SK-N-SH treated with all-trans-retinoic acid at 6 μM for 48 hours (cell line): ENCODE results near the gene IRF7.

Experiments used
- ATAC-seq: fragments of 200-7000 bp; cut with Tn5 transposase; 3 replicates; pipeline ENCODE4 v1.9.1; 2020; ENCODE audit warnings: mild to moderate bottlenecking, moderate library complexity
- ESRRG ChIP-seq: fragments of 250-450 bp; sonication (Bioruptor Pico); IDR thresholded peaks from 2 replicates; pipeline ENCODE4 v1.6.1; 2021; ENCODE audit warnings: mild to moderate bottlenecking
- GLIS3 ChIP-seq: fragments of 250-450 bp; sonication (Bioruptor Pico); IDR thresholded peaks from 2 replicates; pipeline ENCODE4 v1.5.0; 2020; ENCODE audit warnings: mild to moderate bottlenecking, moderate library complexity
- ISL1 ChIP-seq: fragments of 250-450 bp; sonication (Bioruptor Pico); IDR thresholded peaks from 2 replicates; pipeline ENCODE4 v2.1.2; 2022; ENCODE audit warnings: mild to moderate bottlenecking, moderate library complexity
- SNAI2 ChIP-seq: fragments of 250-450 bp; sonication (Bioruptor Pico); IDR thresholded peaks from 2 replicates; pipeline ENCODE4 v1.5.0; 2020; ENCODE audit warnings: mild to moderate bottlenecking, moderate library complexity
- TCF4 ChIP-seq: fragments of 250-450 bp; sonication (Bioruptor Pico); IDR thresholded peaks from 2 replicates; pipeline ENCODE4 v1.8.0; 2021; ENCODE audit warnings: mild to moderate bottlenecking, moderate library complexity, borderline replicate concordance
- TOX ChIP-seq: fragments of 250-450 bp; sonication (Bioruptor Pico); IDR thresholded peaks from 2 replicates; pipeline ENCODE4 v1.8.0; 2021; ENCODE audit warnings: mild to moderate bottlenecking, moderate library complexity, borderline replicate concordance
- ZFP3 ChIP-seq: fragments of 250-450 bp; sonication (Bioruptor Pico); IDR thresholded peaks from 2 replicates; pipeline ENCODE4 v1.5.0; 2020; ENCODE audit warnings: mild to moderate bottlenecking, moderate library complexity
- ZFP30 ChIP-seq: fragments of 450-650 bp; formaldehyde crosslinking; IDR thresholded peaks from 2 replicates; pipeline ENCODE4 v1.5.0; 2022; ENCODE audit warnings: mild to moderate bottlenecking, moderate library complexity
- ZNF565 ChIP-seq: fragments of 450-650 bp; formaldehyde crosslinking; conservative IDR thresholded peaks from 2 replicates; pipeline ENCODE4 v1.5.0; 2020; ENCODE audit warnings: low read depth, mild to moderate bottlenecking, moderate library complexity
- ZNF8 ChIP-seq: fragments of 450-650 bp; formaldehyde crosslinking; IDR thresholded peaks from 2 replicates; pipeline ENCODE4 v1.5.0; 2020; ENCODE audit warnings: mild to moderate bottlenecking, moderate library complexity
- TF ChIP-seq, protein P1 (sequence below): fragments of 250-450 bp; sonication (Bioruptor Pico); IDR thresholded peaks from 2 replicates; pipeline ENCODE4 v1.5.1; 2020; ENCODE audit warnings: low read depth, mild to moderate bottlenecking, moderate library complexity
- TF ChIP-seq, protein P2 (sequence below): fragments of 250-450 bp; sonication (Bioruptor Pico); IDR thresholded peaks from 2 replicates; pipeline ENCODE4 v1.5.0; 2020; ENCODE audit warnings: mild to moderate bottlenecking, moderate library complexity
- TF ChIP-seq, protein P3 (sequence below): fragments of 250-450 bp; sonication (Bioruptor Pico); IDR thresholded peaks from 2 replicates; pipeline ENCODE4 v1.8.0; 2021; ENCODE audit warnings: low read depth, mild to moderate bottlenecking, moderate library complexity, borderline replicate concordance
- TF ChIP-seq, protein P4 (sequence below): fragments of 250-450 bp; sonication (Bioruptor Pico); IDR thresholded peaks from 2 replicates; pipeline ENCODE4 v1.8.0; 2020; ENCODE audit warnings: mild to moderate bottlenecking, moderate library complexity, borderline replicate concordance
- TF ChIP-seq, protein P5 (sequence below): fragments of 250-450 bp; sonication (Bioruptor Pico); IDR thresholded peaks from 2 replicates; pipeline ENCODE4 v1.5.1; 2021; ENCODE audit warnings: mild to moderate bottlenecking, moderate library complexity

Gene IRF7

DNA sequence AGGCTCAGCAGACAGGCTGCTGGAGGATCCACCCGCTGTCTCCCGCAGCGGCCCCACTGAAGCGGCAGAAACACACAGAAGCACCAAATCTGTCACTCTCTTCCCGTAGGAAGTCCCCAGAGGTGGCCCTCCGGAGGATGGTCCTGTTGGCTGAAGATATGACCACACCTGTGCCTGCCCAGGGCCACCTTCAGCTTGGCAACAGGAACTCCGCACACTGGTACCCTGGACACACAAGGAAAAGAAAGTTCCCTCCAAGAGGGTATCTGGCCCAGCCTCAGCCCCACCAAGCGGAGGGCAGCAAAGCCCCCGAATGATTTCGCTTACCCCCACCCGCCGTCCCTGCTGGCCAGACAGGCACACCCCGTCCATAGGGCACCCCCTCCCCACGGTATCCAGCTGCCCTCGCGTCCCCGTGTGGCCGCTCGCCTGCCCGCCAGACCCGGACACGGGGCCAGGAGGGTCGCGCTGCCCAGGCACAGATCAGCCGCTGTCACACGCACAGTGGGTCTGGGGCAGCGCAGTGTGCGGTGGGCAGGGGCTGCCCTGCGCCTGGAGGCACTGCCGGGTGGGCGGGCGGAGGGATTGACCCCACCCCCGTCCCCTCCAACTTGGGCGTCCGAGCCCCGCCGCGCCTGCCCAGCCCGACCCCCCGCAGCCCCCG is 48.0 kb downstream of the IRF7 start:
- TF ChIP-seq ESRRG (CRISPR knock-in tag), result no peak
- TF ChIP-seq ZNF565, result no peak
- TF ChIP-seq ZNF8 (CRISPR knock-in tag), result no peak
- TF ChIP-seq, protein P1, sequence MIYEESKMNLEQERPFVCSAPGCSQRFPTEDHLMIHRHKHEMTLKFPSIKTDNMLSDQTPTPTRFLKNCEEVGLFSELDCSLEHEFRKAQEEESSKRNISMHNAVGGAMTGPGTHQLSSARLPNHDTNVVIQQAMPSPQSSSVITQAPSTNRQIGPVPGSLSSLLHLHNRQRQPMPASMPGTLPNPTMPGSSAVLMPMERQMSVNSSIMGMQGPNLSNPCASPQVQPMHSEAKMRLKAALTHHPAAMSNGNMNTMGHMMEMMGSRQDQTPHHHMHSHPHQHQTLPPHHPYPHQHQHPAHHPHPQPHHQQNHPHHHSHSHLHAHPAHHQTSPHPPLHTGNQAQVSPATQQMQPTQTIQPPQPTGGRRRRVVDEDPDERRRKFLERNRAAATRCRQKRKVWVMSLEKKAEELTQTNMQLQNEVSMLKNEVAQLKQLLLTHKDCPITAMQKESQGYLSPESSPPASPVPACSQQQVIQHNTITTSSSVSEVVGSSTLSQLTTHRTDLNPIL (CRISPR knock-in tag), result no peak
- no peak for ATAC-seq

DNA sequence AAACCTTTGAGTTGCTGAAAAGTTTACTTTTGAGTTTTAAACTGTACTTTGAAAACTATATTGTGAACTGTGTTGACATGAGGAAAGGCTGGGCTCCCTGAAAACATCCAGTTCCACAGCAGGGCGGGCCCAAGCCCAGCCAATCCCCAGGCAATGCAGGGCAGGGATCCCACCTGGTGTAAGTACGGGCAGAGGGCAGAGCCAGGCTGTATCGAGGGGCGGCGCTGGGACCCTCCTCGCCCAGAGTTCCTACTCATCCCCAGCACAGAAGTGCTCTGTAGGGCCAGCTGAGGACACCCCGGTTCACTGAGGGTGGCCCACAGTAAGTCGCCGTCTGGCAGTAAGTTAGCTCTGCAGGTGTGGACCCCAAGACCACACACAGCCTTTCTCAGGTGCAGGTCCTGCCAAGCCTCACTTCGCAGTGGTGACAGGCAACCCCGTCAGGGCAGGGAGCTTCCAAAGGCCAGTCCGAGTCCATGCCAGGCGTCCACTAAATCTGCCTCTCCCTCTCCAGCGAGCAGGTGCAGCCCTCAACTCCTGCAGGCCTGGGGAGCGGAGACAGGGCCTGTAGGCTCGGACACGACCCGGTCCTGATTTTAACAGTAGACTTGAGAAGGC is 48.6 kb downstream of the IRF7 start:
- ATAC-seq, result no peak
- TF ChIP-seq, protein P2, sequence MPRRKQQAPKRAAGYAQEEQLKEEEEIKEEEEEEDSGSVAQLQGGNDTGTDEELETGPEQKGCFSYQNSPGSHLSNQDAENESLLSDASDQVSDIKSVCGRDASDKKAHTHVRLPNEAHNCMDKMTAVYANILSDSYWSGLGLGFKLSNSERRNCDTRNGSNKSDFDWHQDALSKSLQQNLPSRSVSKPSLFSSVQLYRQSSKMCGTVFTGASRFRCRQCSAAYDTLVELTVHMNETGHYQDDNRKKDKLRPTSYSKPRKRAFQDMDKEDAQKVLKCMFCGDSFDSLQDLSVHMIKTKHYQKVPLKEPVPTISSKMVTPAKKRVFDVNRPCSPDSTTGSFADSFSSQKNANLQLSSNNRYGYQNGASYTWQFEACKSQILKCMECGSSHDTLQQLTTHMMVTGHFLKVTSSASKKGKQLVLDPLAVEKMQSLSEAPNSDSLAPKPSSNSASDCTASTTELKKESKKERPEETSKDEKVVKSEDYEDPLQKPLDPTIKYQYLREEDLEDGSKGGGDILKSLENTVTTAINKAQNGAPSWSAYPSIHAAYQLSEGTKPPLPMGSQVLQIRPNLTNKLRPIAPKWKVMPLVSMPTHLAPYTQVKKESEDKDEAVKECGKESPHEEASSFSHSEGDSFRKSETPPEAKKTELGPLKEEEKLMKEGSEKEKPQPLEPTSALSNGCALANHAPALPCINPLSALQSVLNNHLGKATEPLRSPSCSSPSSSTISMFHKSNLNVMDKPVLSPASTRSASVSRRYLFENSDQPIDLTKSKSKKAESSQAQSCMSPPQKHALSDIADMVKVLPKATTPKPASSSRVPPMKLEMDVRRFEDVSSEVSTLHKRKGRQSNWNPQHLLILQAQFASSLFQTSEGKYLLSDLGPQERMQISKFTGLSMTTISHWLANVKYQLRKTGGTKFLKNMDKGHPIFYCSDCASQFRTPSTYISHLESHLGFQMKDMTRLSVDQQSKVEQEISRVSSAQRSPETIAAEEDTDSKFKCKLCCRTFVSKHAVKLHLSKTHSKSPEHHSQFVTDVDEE (CRISPR knock-in tag), result no peak
- TF ChIP-seq ESRRG (CRISPR knock-in tag) (no peak), ISL1 (CRISPR knock-in tag) (no peak), GLIS3 (CRISPR knock-in tag) (no peak), TCF4 (no peak)
- TF ChIP-seq, protein P3, sequence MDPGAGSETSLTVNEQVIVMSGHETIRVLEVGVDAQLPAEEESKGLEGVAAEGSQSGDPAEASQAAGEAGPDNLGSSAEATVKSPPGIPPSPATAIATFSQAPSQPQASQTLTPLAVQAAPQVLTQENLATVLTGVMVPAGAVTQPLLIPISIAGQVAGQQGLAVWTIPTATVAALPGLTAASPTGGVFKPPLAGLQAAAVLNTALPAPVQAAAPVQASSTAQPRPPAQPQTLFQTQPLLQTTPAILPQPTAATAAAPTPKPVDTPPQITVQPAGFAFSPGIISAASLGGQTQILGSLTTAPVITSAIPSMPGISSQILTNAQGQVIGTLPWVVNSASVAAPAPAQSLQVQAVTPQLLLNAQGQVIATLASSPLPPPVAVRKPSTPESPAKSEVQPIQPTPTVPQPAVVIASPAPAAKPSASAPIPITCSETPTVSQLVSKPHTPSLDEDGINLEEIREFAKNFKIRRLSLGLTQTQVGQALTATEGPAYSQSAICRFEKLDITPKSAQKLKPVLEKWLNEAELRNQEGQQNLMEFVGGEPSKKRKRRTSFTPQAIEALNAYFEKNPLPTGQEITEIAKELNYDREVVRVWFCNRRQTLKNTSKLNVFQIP (CRISPR knock-in tag), result no peak
- TF ChIP-seq, protein P4, sequence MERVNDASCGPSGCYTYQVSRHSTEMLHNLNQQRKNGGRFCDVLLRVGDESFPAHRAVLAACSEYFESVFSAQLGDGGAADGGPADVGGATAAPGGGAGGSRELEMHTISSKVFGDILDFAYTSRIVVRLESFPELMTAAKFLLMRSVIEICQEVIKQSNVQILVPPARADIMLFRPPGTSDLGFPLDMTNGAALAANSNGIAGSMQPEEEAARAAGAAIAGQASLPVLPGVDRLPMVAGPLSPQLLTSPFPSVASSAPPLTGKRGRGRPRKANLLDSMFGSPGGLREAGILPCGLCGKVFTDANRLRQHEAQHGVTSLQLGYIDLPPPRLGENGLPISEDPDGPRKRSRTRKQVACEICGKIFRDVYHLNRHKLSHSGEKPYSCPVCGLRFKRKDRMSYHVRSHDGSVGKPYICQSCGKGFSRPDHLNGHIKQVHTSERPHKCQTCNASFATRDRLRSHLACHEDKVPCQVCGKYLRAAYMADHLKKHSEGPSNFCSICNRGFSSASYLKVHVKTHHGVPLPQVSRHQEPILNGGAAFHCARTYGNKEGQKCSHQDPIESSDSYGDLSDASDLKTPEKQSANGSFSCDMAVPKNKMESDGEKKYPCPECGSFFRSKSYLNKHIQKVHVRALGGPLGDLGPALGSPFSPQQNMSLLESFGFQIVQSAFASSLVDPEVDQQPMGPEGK (CRISPR knock-in tag), result no peak

DNA sequence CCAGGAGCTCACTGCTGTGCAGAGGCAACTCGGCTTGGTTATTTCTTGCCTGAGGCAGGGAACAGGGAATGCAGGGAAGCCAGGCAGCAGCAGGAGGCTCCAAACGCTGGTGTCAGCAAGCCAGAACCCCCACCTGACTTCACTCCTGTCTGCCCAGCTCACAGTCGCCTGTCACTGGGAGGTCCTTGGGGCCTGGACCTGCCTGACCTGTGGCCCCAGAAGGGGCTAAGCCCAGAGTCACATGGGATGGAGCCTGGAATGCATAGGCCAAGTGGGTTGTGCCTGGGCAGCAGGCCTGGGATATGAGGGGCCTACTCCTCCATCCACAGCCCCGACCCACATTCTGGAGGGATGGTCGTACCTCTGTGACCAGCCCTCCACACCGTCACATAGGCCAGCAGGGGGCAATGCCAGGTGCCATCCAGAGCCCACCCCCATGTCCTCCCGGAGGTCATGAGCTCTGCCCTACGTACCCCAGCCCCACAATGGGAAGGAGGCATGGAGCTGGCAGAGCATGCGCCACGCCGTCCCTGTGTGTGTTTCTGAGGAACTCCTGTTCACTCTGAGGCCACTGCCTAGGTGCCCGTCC is 49.7 kb downstream of the IRF7 start:
- no peak for TF ChIP-seq ZNF8 (CRISPR knock-in tag)
- TF ChIP-seq, protein P5, sequence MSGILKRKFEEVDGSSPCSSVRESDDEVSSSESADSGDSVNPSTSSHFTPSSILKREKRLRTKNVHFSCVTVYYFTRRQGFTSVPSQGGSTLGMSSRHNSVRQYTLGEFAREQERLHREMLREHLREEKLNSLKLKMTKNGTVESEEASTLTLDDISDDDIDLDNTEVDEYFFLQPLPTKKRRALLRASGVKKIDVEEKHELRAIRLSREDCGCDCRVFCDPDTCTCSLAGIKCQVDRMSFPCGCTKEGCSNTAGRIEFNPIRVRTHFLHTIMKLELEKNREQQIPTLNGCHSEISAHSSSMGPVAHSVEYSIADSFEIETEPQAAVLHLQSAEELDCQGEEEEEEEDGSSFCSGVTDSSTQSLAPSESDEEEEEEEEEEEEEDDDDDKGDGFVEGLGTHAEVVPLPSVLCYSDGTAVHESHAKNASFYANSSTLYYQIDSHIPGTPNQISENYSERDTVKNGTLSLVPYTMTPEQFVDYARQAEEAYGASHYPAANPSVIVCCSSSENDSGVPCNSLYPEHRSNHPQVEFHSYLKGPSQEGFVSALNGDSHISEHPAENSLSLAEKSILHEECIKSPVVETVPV (CRISPR knock-in tag), result no peak
- ATAC-seq, result no peak

DNA sequence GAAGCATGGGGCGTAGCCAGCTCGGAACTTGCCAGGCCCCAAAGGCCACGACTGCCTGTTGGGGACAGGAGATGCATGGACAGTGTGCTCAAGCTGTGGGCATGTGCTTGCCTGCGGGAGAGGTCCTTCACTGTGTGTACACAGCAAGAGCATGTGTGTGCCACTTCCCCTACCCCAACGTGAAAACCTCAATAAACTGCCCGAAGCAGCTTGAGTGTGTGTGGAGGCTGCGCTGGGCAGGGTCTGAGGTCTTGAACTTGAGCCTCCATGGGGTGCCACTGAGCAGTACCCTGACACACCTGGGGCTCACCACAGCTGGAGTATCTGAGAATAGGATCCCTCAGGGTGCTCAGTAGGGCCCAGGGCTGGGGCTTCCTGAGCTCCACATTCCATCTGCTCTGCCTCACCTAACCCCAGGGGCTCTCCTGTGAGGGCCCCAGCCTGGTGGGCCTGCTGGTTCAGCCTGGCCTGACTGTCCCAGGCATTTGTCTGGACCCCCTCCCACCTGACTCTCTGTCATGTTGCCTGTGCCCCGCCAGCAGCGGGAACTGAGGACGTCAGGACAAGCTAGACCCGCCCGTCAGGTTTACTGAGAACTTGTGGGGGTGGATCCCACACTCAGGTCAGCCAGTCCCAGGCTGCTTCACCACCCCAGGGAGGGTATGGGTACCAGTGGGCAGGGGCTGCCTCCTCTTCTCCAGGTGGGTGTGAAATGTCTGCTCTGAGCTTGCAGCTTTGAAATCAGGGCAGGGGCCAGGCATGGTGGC is 51.8 kb downstream of the IRF7 start:
- ATAC-seq, result no peak
- TF ChIP-seq ZNF565, result no peak

DNA sequence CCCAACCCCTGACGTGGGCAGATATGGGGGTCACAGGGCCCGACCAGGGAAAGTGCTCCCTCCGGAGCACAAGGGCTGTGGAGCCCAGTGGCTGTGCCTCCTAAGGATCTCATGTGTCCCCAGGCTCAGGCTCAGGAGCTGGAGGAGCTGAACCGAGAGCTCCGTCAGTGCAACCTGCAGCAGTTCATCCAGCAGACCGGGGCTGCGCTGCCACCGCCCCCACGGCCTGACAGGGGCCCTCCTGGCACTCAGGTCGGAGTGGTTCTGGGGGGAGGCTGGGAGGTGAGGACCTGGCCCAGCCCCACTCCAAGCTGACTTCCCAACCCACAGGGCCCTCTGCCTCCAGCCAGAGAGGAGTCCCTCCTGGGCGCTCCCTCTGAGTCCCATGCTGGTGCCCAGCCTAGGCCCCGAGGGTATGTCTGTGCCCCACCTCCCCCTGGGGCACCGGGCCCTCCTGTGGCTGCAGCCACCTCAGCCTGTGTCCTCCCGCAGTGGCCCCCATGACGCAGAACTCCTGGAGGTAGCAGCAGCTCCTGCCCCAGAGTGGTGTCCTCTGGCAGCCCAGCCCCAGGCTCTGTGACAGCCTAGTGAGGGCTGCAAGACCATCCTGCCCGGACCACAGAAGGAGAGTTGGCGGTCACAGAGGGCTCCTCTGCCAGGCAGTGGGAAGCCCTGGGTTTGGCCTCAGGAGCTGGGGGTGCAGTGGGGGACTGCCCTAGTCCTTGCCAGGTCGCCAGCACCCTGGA is 52.5 kb downstream of the IRF7 start:
- no peak for ATAC-seq
- TF ChIP-seq ZFP3 (CRISPR knock-in tag) (no peak), GLIS3 (CRISPR knock-in tag) (no peak), ZNF8 (CRISPR knock-in tag) (no peak), ZFP30 (CRISPR knock-in tag) (no peak), TCF4 (no peak), TOX (CRISPR knock-in tag) (no peak), SNAI2 (CRISPR knock-in tag) (no peak)
- TF ChIP-seq, protein P2 (CRISPR knock-in tag), result no peak
- TF ChIP-seq, protein P5 (CRISPR knock-in tag), result no peak
